HepG2 (cell line): ENCODE measurements around the gene OSBPL10. TPM values are rescaled to one million over a fixed set of nuclear protein-coding genes. Genes with fewer than 3 reads are reported as not detected.

ENCODE experiments used
- ATAC-seq: fragments of 200-7000 bp; cut with Tn5 transposase; 3 replicates; pipeline ENCODE4 v1.9.1; 2020; ENCODE audit warnings: mild to moderate bottlenecking, moderate library complexity
- BruUV-seq: library from RNA; stranded (reverse); fragments of 400-500 nt; replicated peaks from 2 replicates; lab custom pipeline; 2021; lab: Mats Ljungman, UMichigan
- CTCF ChIA-PET: fragments of 300-600 bp; formaldehyde crosslinking; extraction: SDS; loops from one replicate; lab custom pipeline; 2021; ENCODE audit warnings: low total read pairs, inconsistent platforms, low intra/inter-chr PET ratio; lab: Yijun Ruan, JAX
- POLR2A ChIA-PET: fragments of 350-600 bp; sonication (Branson Sonifier 250); formaldehyde crosslinking; loops from one replicate; lab custom pipeline; 2020; ENCODE audit warnings: antibody characterized with exemption, inconsistent platforms; lab: Yijun Ruan, JAX
- DNase-seq: peaks from one replicate; pipeline ENCODE4 v3.0.0-alpha.2; 2015; ENCODE audit warnings: low spot score
- FAIRE-seq: peaks from 3 replicates; lab custom pipeline; 2011; peaks lifted over from hg19 to GRCh38; lab: Jason Lieb, UNC
- H2AFZ ChIP-seq: one replicate; pipeline ENCODE4 v1.6.1; 2011; ENCODE audit warnings: low read length, inconsistent platforms
- H3K27ac ChIP-seq: fragments of 300-600 bp; 3 replicates; pipeline ENCODE4 v1.8.0; 2011; ENCODE audit warnings: mixed run types, mild to moderate bottlenecking, mixed read lengths, low read length, inconsistent platforms; ENCODE audit not compliant: insufficient read depth; ENCODE audit errors: extremely low read length
- H3K27me3 ChIP-seq, 2 experiments: fragments of 200-600 bp in 1 of 2; 2 replicates in 1 of 2; 3 replicates in 1 of 2; pipeline versions ENCODE4 v1.6.0 to v1.8.0; 2011; ENCODE audit warnings: low read length in 2 of 2, mild to moderate bottlenecking in 2 of 2, moderate library complexity in 2 of 2, inconsistent platforms in 1 of 2; ENCODE audit not compliant: insufficient read depth in 2 of 2, control insufficient read depth in 1 of 2
- H3K36me3 ChIP-seq, 2 experiments: fragments of 200-600 bp in 1 of 2; replicated peaks in 1 of 2; 2 replicates in 1 of 2; 3 replicates in 1 of 2; pipeline versions ENCODE4 v1.5.1 to v1.8.0; 2011; ENCODE audit warnings: low read length in 2 of 2, inconsistent platforms in 1 of 2; ENCODE audit not compliant: insufficient read depth in 2 of 2, control insufficient read depth in 1 of 2
- H3K4me1 ChIP-seq: 2 replicates; pipeline ENCODE4 v1.5.1; 2012; ENCODE audit warnings: low read length, inconsistent platforms; ENCODE audit not compliant: insufficient read depth
- H3K4me2 ChIP-seq: 2 replicates; pipeline ENCODE4 v1.6.0; 2011; ENCODE audit warnings: low read depth, low read length, inconsistent platforms
- H3K4me3 ChIP-seq, 3 experiments: fragments of 200-600 bp in 1 of 3; sonication (generic), shearing (Covaris generic) in 1 of 3; replicated peaks in 1 of 3; 2 replicates each; pipeline ENCODE4 v1.5.1; 2011 to 2016; ENCODE audit warnings: low read length in 3 of 3, inconsistent platforms in 2 of 3, low read depth in 2 of 3, mild to moderate bottlenecking in 2 of 3, control low read depth in 1 of 3, mixed read lengths in 1 of 3; ENCODE audit not compliant: insufficient read depth in 1 of 3
- H3K79me2 ChIP-seq: one replicate; pipeline ENCODE4 v1.6.1; 2011; ENCODE audit warnings: low read length, inconsistent platforms; ENCODE audit not compliant: insufficient read depth
- H3K9ac ChIP-seq: 2 replicates; pipeline ENCODE4 v1.6.0; 2011; ENCODE audit warnings: mild to moderate bottlenecking, low read depth, low read length, inconsistent platforms; ENCODE audit not compliant: insufficient read depth
- H3K9me3 ChIP-seq: 2 replicates; pipeline ENCODE4 v1.5.1; 2012; ENCODE audit warnings: mild to moderate bottlenecking, low read length
- H4K20me1 ChIP-seq: 2 replicates; pipeline ENCODE4 v1.6.0; 2011; ENCODE audit warnings: inconsistent platforms, mild to moderate bottlenecking, low read length, moderate library complexity; ENCODE audit not compliant: insufficient read depth
- ARHGAP35 ChIP-seq: sonication (generic); formaldehyde crosslinking; IDR thresholded peaks from 2 replicates; pipeline ENCODE4 v1.9.0; 2022; ENCODE audit warnings: mild to moderate bottlenecking, inconsistent platforms, moderate library complexity, missing genetic modification reagents, borderline replicate concordance
- FIP1L1 ChIP-seq: fragments of 200-400 bp; formaldehyde crosslinking; IDR thresholded peaks from 2 replicates; pipeline ENCODE4 v1.6.1; 2018; ENCODE audit warnings: low read depth, mild to moderate bottlenecking, low read length, moderate library complexity, borderline replicate concordance; ENCODE audit not compliant: insufficient read depth
- GABPA ChIP-seq, 2 experiments: IDR thresholded peaks; 2 replicates each; pipeline ENCODE4 v1.6.1; 2011 to 2016; ENCODE audit warnings: low read depth in 2 of 2, low read length in 1 of 2, missing biosample characterization in 1 of 2, missing genetic modification characterization in 1 of 2
- MIER3 ChIP-seq: IDR thresholded peaks from 2 replicates; pipeline ENCODE4 v1.6.1; 2016; ENCODE audit warnings: missing compliant biosample characterization, borderline replicate concordance
- POLR2AphosphoS2 ChIP-seq: IDR thresholded peaks from 2 replicates; pipeline ENCODE4 v1.6.1; 2011; ENCODE audit warnings: low read depth, low read length, improper control_type of control experiment
- RARA ChIP-seq: IDR thresholded peaks from 2 replicates; pipeline ENCODE4 v1.6.1; 2016; ENCODE audit warnings: missing genetic modification reagents, missing compliant biosample characterization
- ZNF3 ChIP-seq: IDR thresholded peaks from 2 replicates; pipeline ENCODE4 v1.7.0; 2017; ENCODE audit warnings: inconsistent platforms
- ZNF331 ChIP-seq: sonication (generic); formaldehyde crosslinking; IDR thresholded peaks from 2 replicates; pipeline ENCODE4 v1.4.0; 2020; ENCODE audit warnings: missing genetic modification reagents
- ZNF44 ChIP-seq: sonication (generic); formaldehyde crosslinking; IDR thresholded peaks from 2 replicates; pipeline ENCODE4 v1.5.1; 2020; ENCODE audit warnings: mild to moderate bottlenecking, missing genetic modification reagents
- ZNF607 ChIP-seq: sonication (generic); formaldehyde crosslinking; IDR thresholded peaks from 2 replicates; pipeline ENCODE4 v1.5.1; 2020; ENCODE audit warnings: missing genetic modification reagents, mild to moderate bottlenecking, borderline replicate concordance
- ZNF672 ChIP-seq: sonication (generic); formaldehyde crosslinking; IDR thresholded peaks from 2 replicates; pipeline ENCODE4 v1.8.1; 2022; ENCODE audit warnings: missing genetic modification reagents
- ZNF816 ChIP-seq: sonication (generic); formaldehyde crosslinking; IDR thresholded peaks from 2 replicates; pipeline ENCODE4 v1.8.0; 2022; ENCODE audit warnings: missing genetic modification reagents, mild to moderate bottlenecking, borderline replicate concordance
- ZNF850 ChIP-seq: sonication (generic); formaldehyde crosslinking; conservative IDR thresholded peaks from 2 replicates; pipeline ENCODE4 v1.9.0; 2021; ENCODE audit warnings: mild to moderate bottlenecking, missing genetic modification reagents
- WGBS: methylation state at CpG from one replicate; pipeline ENCODE4 v1.1.6; 2017; ENCODE audit warnings: low lambda C conversion rate; 5-methylcytosine and 5-hydroxymethylcytosine counted together
- in situ Hi-C: cut with HindIII; loops from 2 replicates; pipeline ENCODE4 v1.10.0; 2017; ENCODE audit warnings: low pct_unique_long_range_greater_than_20kb; ENCODE audit not compliant: extremely low pct_ligation_motif_present
- intact Hi-C: fragments of 100-400 bp; cut with micrococcal nuclease; formaldehyde crosslinking; loops from one replicate; pipeline ENCODE4 v1.10.0; 2022; ENCODE audit not compliant: unreplicated experiment
- polyA plus RNA-seq, 8 experiments: library from polyadenylated mRNA; depleted of rRNA in 3 of 8; stranded (reverse) in 7 of 8; unstranded in 1 of 8; fragments of >200 nt; fragmentation: Illumina TruSeq in 4 of 8; extraction: Trizol in 4 of 8; gene quantifications; 2 replicates each; pipeline versions ENCODE4 v1.2.1 to v1.2.3, GENCODE V29; 2011 to 2016; ENCODE audit warnings: low read depth in 4 of 8, missing spikeins in 1 of 8, mixed read lengths in 1 of 8; ENCODE audit not compliant: insufficient read depth in 1 of 8
- total RNA-seq, 5 experiments: library from RNA; depleted of rRNA; stranded (reverse); fragments of >200 nt; fragmentation: Illumina TruSeq; extraction: Trizol; gene quantifications; 2 replicates each; pipeline ENCODE4 v1.2.3, GENCODE V29; 2016; ENCODE audit warnings: low read depth in 1 of 5
- TF ChIP-seq, protein P1 (sequence below): sonication (generic); formaldehyde crosslinking; IDR thresholded peaks from 2 replicates; pipeline ENCODE4 v1.8.1; 2023; ENCODE audit warnings: mild to moderate bottlenecking, missing genetic modification reagents
- TF ChIP-seq, protein P2 (sequence below): sonication (generic); formaldehyde crosslinking; conservative IDR thresholded peaks from 2 replicates; pipeline ENCODE4 v1.4.0; 2020; ENCODE audit warnings: mild to moderate bottlenecking, missing genetic modification reagents, moderate library complexity
- TF ChIP-seq, protein P3 (sequence below): sonication (generic); formaldehyde crosslinking; IDR thresholded peaks from 2 replicates; pipeline ENCODE4 v1.4.0; 2020; ENCODE audit warnings: mild to moderate bottlenecking, low read depth, missing genetic modification reagents

Gene OSBPL10
- total and polyA plus RNA-seq, 2 of the 13 experiments (the other 11 are each of a cell fraction or from before 2014, with no cell fraction given) = 10.3 to 28.6 TPM

DNA sequence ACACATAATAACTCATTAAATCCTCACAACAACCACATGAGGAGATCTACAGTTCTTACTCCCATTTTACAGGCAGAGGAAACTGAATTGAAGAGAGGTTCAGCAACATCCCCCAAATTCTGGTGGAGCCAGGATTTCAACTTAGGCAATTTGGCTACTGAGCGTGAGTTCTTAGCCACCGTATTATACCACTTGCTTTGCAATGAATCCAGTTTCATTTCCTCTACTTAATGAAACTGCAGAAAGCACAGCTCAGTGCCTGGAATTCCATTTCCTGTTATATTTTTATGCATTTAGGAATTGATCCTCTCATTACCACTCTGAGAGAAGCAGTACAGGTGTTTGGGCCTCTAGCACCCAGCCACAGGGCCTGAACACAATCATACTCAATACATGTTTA lies 4.8 kb upstream of the OSBPL10 start (continued):
- TF ChIP-seq, protein P1, sequence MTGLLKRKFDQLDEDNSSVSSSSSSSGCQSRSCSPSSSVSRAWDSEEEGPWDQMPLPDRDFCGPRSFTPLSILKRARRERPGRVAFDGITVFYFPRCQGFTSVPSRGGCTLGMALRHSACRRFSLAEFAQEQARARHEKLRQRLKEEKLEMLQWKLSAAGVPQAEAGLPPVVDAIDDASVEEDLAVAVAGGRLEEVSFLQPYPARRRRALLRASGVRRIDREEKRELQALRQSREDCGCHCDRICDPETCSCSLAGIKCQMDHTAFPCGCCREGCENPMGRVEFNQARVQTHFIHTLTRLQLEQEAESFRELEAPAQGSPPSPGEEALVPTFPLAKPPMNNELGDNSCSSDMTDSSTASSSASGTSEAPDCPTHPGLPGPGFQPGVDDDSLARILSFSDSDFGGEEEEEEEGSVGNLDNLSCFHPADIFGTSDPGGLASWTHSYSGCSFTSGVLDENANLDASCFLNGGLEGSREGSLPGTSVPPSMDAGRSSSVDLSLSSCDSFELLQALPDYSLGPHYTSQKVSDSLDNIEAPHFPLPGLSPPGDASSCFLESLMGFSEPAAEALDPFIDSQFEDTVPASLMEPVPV = no peak
- no peak for TF ChIP-seq ZNF850
- no peak for TF ChIP-seq POLR2AphosphoS2
- TF ChIP-seq, protein P2, sequence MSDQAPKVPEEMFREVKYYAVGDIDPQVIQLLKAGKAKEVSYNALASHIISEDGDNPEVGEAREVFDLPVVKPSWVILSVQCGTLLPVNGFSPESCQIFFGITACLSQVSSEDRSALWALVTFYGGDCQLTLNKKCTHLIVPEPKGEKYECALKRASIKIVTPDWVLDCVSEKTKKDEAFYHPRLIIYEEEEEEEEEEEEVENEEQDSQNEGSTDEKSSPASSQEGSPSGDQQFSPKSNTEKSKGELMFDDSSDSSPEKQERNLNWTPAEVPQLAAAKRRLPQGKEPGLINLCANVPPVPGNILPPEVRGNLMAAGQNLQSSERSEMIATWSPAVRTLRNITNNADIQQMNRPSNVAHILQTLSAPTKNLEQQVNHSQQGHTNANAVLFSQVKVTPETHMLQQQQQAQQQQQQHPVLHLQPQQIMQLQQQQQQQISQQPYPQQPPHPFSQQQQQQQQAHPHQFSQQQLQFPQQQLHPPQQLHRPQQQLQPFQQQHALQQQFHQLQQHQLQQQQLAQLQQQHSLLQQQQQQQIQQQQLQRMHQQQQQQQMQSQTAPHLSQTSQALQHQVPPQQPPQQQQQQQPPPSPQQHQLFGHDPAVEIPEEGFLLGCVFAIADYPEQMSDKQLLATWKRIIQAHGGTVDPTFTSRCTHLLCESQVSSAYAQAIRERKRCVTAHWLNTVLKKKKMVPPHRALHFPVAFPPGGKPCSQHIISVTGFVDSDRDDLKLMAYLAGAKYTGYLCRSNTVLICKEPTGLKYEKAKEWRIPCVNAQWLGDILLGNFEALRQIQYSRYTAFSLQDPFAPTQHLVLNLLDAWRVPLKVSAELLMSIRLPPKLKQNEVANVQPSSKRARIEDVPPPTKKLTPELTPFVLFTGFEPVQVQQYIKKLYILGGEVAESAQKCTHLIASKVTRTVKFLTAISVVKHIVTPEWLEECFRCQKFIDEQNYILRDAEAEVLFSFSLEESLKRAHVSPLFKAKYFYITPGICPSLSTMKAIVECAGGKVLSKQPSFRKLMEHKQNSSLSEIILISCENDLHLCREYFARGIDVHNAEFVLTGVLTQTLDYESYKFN (CRISPR knock-in tag) = no peak
- TF ChIP-seq ZNF816 (CRISPR knock-in tag) = no peak
- TF ChIP-seq ZNF672 (CRISPR knock-in tag) = no peak
- TF ChIP-seq, protein P3, sequence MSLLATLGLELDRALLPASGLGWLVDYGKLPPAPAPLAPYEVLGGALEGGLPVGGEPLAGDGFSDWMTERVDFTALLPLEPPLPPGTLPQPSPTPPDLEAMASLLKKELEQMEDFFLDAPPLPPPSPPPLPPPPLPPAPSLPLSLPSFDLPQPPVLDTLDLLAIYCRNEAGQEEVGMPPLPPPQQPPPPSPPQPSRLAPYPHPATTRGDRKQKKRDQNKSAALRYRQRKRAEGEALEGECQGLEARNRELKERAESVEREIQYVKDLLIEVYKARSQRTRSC (CRISPR knock-in tag) = no peak
- TF ChIP-seq, all 625 proteins: peak for 0

DNA sequence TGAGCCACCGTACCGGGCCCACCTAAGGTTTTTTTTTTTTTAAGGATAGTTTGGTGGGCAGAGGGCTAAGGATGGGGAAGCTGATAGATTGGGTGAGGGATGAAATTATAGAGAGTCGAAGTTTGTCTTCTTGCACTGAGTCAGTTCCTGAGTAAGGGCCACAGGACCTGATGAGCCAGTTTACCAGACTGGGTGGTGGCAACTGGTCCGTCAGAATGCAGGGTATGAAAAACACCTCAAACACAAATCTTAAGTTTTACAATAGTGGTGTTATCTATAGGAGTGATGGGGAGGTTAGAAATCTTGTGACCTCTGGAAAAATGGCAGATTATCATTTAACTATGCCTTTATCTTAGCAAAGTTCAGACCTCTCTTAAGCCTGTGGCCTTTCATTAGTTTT lies 3.3 kb upstream of the OSBPL10 start:
- Histone ChIP-seq H3K9ac (no peak overlapping the region), H3K27ac (no peak overlapping the region), H2AFZ (no peak overlapping the region), H3K36me3 (no peaks in the 10 kb centered on the region), H3K27me3 (no peaks in the 10 kb centered on the region; a peak in 1 of 5 replicates), H4K20me1 (no peaks in the 10 kb centered on the region), H3K4me2 (no peak overlapping the region), H3K79me2 (peaks cover 5% of the 10 kb centered on the region), H3K4me1 (peaks cover 18% of the 10 kb centered on the region), H3K4me3 (no peak overlapping the region), H3K9me3 (no peaks in the 10 kb centered on the region)
- intact Hi-C loops (loop anchor here (5.0 kb wide), 1 partner anchor 137 kb away; no protein-coding TSS in a partner anchor), in situ Hi-C loops (no loop called here)
- TF ChIP-seq RARA (CRISPR knock-in tag) (no peak), FIP1L1 (no peak), ZNF3 (CRISPR knock-in tag) (no peak), ARHGAP35 (CRISPR knock-in tag) (no peak), MIER3 (no peak), ZNF331 (CRISPR knock-in tag) (no peak), GABPA (IDR thresholded peaks at IDR 0.05; ENCODE audit: low read depth, low read length) (no peak), GABPA (CRISPR knock-in tag; IDR thresholded peaks at IDR 0.05; ENCODE audit: low read depth) (no peak), ZNF607 (CRISPR knock-in tag) (no peak), ZNF44 (CRISPR knock-in tag) (no peak)
- WGBS = 95% methylated on average over 4 of the region's 4 CpGs
- POLR2A ChIA-PET = no interaction called here
- CTCF ChIA-PET = no interaction called here
- BruUV-seq = no TSS peak
- DNase-seq (no peak), FAIRE-seq (no peak), ATAC-seq (no peak)
